ENCODE data around the gene SLC39A11.

The SLC39A11 gene

GRCh38 chr17:72705905-72706395, 386.5 kb downstream of the SLC39A11 start:
- CTCF ChIA-PET, result interaction anchor here (1.1 to 2.3 kb wide), 2 partner anchors 16 to 20 kb away, joined by 3 to 14 read pairs; no protein-coding TSS in a partner anchor
- TF ChIP-seq, protein P1, sequence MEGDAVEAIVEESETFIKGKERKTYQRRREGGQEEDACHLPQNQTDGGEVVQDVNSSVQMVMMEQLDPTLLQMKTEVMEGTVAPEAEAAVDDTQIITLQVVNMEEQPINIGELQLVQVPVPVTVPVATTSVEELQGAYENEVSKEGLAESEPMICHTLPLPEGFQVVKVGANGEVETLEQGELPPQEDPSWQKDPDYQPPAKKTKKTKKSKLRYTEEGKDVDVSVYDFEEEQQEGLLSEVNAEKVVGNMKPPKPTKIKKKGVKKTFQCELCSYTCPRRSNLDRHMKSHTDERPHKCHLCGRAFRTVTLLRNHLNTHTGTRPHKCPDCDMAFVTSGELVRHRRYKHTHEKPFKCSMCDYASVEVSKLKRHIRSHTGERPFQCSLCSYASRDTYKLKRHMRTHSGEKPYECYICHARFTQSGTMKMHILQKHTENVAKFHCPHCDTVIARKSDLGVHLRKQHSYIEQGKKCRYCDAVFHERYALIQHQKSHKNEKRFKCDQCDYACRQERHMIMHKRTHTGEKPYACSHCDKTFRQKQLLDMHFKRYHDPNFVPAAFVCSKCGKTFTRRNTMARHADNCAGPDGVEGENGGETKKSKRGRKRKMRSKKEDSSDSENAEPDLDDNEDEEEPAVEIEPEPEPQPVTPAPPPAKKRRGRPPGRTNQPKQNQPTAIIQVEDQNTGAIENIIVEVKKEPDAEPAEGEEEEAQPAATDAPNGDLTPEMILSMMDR (IDR thresholded peaks at IDR 0.05; ENCODE audit: control extremely low read depth, extremely low read depth, low read depth, missing control alignments), result no peak
- DNase-seq (ENCODE audit: extremely low spot score), result peak; percentile 46
- POLR2A ChIA-PET, result no interaction called here

GRCh38 chr17:72702998-72703397, 389.5 kb downstream of the SLC39A11 start:
- no peak for DNase-seq (ENCODE audit: extremely low spot score)
- ChIA-PET POLR2A (no interaction called here), CTCF (interaction anchor here (1.5 kb wide), 1 partner anchor 23 kb away, joined by 5 read pairs; no protein-coding TSS in a partner anchor)
- TF ChIP-seq, protein P1 (IDR thresholded peaks at IDR 0.05; ENCODE audit: control extremely low read depth, extremely low read depth, low read depth, missing control alignments), result no peak

DNA sequence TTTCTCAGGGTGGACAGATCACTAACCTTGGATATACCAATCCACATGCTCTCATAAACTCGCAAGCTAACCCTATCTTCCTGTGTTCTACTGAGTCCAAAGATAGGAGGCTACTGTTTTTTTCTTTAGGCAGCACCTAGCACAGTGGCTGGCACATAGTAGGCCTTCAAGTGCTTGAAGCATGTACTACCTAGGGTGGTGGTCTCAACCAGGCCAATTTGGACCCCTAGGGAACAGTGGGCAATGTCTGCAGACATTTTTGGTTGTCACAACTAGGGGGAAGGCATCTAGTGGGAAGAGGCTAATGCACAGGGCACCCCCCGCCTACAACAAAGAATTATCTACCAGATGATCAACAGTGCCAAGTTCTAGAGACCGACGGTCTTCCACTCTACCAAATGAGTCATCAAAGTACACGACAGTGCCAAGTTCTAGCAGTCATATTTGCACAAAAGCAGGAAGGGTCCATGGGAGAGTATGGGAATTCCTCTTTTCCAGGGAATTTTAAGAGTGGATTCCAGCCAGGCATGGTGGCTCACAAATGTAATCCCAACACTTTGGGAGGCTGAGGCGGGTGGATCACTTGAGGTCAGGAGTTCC, 390.3 kb downstream of the SLC39A11 start:
- DNase-seq (ENCODE audit: extremely low spot score), result no peak
- POLR2A ChIA-PET, result no interaction called here
- TF ChIP-seq, protein P1 (IDR thresholded peaks at IDR 0.05; ENCODE audit: control extremely low read depth, extremely low read depth, low read depth, missing control alignments), result no peak
- CTCF ChIA-PET, result no interaction called here

DNA sequence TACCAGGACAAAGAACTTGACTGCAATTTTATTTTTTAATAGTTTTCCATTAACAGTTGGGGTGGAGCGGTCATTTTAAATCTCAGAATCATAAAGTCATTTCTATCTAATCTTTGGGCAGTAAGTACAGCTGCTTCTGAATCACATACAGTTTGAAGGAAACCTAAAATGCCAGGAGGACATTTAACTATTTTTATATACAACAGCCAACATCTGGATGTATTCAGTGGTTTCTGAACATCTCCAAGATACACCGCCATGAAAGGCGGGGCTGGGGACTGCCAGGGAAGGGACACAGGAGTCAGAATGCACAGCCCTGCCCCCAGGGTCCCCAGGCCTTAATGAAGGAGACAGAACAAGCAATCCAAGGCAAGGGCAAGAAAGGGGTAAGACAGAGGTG, 392.3 kb downstream of the SLC39A11 start:
- POLR2A ChIA-PET, result no interaction called here
- DNase-seq (ENCODE audit: extremely low spot score), result no peak
- CTCF ChIA-PET, result interaction anchor here (1.1 to 2.5 kb wide), 3 partner anchors 18 to 140 kb away, joined by 3 to 9 read pairs (median 3); no protein-coding TSS in a partner anchor
- TF ChIP-seq, protein P1 (IDR thresholded peaks at IDR 0.05; ENCODE audit: control extremely low read depth, extremely low read depth, low read depth, missing control alignments), result no peak

GRCh38 chr17:72699545-72699944, 392.9 kb downstream of the SLC39A11 start:
- TF ChIP-seq, protein P1 (IDR thresholded peaks at IDR 0.05; ENCODE audit: control extremely low read depth, extremely low read depth, low read depth, missing control alignments), result no peak
- no peak for DNase-seq (ENCODE audit: extremely low spot score)
- ChIA-PET CTCF (interaction anchor here (1.1 to 2.5 kb wide), 2 partner anchors 26 to 139 kb away, joined by 3 to 9 read pairs; no protein-coding TSS in a partner anchor), POLR2A (no interaction called here)

DNA sequence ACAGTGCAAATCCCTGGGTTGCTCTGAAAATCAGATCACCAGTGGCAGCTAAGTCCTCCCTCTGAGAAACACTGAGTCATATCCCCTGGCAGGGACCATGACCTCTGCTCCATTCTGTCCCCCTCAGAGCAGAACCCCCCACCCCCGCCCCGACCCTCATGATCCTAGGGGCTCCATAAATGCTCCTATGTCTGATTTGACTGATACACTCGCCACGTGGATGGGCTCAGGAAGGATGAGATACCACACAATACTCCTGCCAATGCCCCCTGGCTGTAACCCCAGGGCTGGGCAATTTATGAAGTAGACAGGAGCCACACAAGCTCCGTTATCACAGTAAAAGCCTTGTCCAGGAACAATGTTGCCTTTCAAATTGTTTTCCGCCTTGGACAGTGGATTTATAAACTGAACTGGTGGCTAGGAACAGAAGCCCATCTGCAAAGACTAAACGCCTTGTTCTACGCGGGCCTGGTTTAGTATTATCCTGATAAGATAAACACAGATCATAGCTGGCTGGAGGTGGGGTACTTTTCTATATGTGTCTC, 394.8 kb downstream of the SLC39A11 start:
- TF ChIP-seq, protein P1 (IDR thresholded peaks at IDR 0.05; ENCODE audit: control extremely low read depth, extremely low read depth, low read depth, missing control alignments), result no peak
- DNase-seq (ENCODE audit: extremely low spot score), result no peak
- ChIA-PET POLR2A (no interaction called here), CTCF (interaction anchor here (1.1 to 2.5 kb wide), 3 partner anchors 12 to 30 kb away, joined by 3 to 9 read pairs (median 5); no protein-coding TSS in a partner anchor)

All from GM10248 (cell line).